HepG2 (cell line): ENCODE data around the gene RHBDL1. TPM values are rescaled to one million over a fixed set of nuclear protein-coding genes. Genes with fewer than 3 reads are reported as not detected.
A peak's percentile ranks its signal among the peaks of the same experiment; 100 is the strongest.

Experiments used
- CEBPZ ChIP-seq: IDR thresholded peaks from 2 replicates; pipeline ENCODE4 v1.6.1; 2012; ENCODE audit warnings: low read length, improper control_type of control experiment
- GABPA ChIP-seq, 2 experiments: IDR thresholded peaks; 2 replicates each; pipeline ENCODE4 v1.6.1; 2011 to 2016; ENCODE audit warnings: low read depth in 2 of 2, low read length in 1 of 2, missing biosample characterization in 1 of 2, missing genetic modification characterization in 1 of 2
- HNRNPLL ChIP-seq: fragments of 200-400 bp; formaldehyde crosslinking; IDR thresholded peaks from 2 replicates; pipeline ENCODE4 v1.6.1; 2017; ENCODE audit warnings: mild to moderate bottlenecking, low read depth, low read length; ENCODE audit not compliant: poor library complexity, severe bottlenecking
- MED13 ChIP-seq: sonication (generic); formaldehyde crosslinking; IDR thresholded peaks from 2 replicates; pipeline ENCODE4 v1.5.0; 2020; ENCODE audit warnings: missing genetic modification reagents
- SUZ12 ChIP-seq: fragments of 150-350 bp; IDR thresholded peaks from 2 replicates; pipeline ENCODE4 v1.6.1; 2014; ENCODE audit warnings: low read depth, low read length
- TCF12 ChIP-seq, 2 experiments: fragments of 450-650 bp in 1 of 2; sonication (generic) in 1 of 2; formaldehyde crosslinking in 1 of 2; IDR thresholded peaks; 2 replicates each; pipeline versions ENCODE4 v1.6.1 to v1.8.0; 2017 to 2022; ENCODE audit warnings: antibody characterized with exemption in 1 of 2, mild to moderate bottlenecking in 1 of 2, missing genetic modification reagents in 1 of 2, moderate library complexity in 1 of 2
- ZFYVE20 ChIP-seq: sonication (generic); formaldehyde crosslinking; IDR thresholded peaks from 2 replicates; pipeline ENCODE4 v1.8.0; 2023; ENCODE audit warnings: low read depth, mild to moderate bottlenecking, moderate library complexity, missing genetic modification reagents, borderline replicate concordance
- ZMYM3 ChIP-seq: sonication (generic); formaldehyde crosslinking; IDR thresholded peaks from 2 replicates; pipeline ENCODE4 v1.5.1; 2020; ENCODE audit warnings: mild to moderate bottlenecking, missing genetic modification reagents
- ZNF142 ChIP-seq: sonication (generic); formaldehyde crosslinking; IDR thresholded peaks from 2 replicates; pipeline ENCODE4 v1.4.0; 2020; ENCODE audit warnings: missing genetic modification reagents
- polyA plus RNA-seq, 8 experiments: library from polyadenylated mRNA; depleted of rRNA in 3 of 8; stranded (reverse) in 7 of 8; unstranded in 1 of 8; fragments of >200 nt; fragmentation: Illumina TruSeq in 4 of 8; extraction: Trizol in 4 of 8; gene quantifications; 2 replicates each; pipeline versions ENCODE4 v1.2.1 to v1.2.3, GENCODE V29; 2011 to 2016; ENCODE audit warnings: low read depth in 4 of 8, missing spikeins in 1 of 8, mixed read lengths in 1 of 8; ENCODE audit not compliant: insufficient read depth in 1 of 8
- total RNA-seq, 5 experiments: library from RNA; depleted of rRNA; stranded (reverse); fragments of >200 nt; fragmentation: Illumina TruSeq; extraction: Trizol; gene quantifications; 2 replicates each; pipeline ENCODE4 v1.2.3, GENCODE V29; 2016; ENCODE audit warnings: low read depth in 1 of 5
- TF ChIP-seq, protein P1 (sequence below): sonication (generic); formaldehyde crosslinking; IDR thresholded peaks from 2 replicates; pipeline ENCODE4 v1.5.1; 2020; ENCODE audit warnings: mild to moderate bottlenecking, missing genetic modification reagents, borderline replicate concordance

Gene RHBDL1
- total and polyA plus RNA-seq, 2 of the 13 experiments (the other 11 are each of a cell fraction or from before 2014, with no cell fraction given): 1.8 to 3.8 TPM

- TF ChIP-seq CEBPZ (no peak), ZNF142 (peak; percentile 72; the same call in 1 of the 2 replicates), HNRNPLL (peak; percentile 61), GABPA (IDR thresholded peaks at IDR 0.05; ENCODE audit: low read depth, low read length) (peak; percentile 85), GABPA (CRISPR knock-in tag; IDR thresholded peaks at IDR 0.05; ENCODE audit: low read depth) (peak; percentile 78), ZFYVE20 (peak; percentile 18; the same call in 1 of the 2 replicates), TCF12 (IDR thresholded peaks at IDR 0.05) (no peak), TCF12 (CRISPR knock-in tag; IDR thresholded peaks at IDR 0.05) (0 out of 2 replicates have a peak, but pooled peaks have one; percentile 7), ZMYM3 (CRISPR knock-in tag) (no peak), SUZ12 (no peak), MED13 (CRISPR knock-in tag) (peak; percentile 66; the same call in 1 of the 2 replicates)
- TF ChIP-seq, protein P1, sequence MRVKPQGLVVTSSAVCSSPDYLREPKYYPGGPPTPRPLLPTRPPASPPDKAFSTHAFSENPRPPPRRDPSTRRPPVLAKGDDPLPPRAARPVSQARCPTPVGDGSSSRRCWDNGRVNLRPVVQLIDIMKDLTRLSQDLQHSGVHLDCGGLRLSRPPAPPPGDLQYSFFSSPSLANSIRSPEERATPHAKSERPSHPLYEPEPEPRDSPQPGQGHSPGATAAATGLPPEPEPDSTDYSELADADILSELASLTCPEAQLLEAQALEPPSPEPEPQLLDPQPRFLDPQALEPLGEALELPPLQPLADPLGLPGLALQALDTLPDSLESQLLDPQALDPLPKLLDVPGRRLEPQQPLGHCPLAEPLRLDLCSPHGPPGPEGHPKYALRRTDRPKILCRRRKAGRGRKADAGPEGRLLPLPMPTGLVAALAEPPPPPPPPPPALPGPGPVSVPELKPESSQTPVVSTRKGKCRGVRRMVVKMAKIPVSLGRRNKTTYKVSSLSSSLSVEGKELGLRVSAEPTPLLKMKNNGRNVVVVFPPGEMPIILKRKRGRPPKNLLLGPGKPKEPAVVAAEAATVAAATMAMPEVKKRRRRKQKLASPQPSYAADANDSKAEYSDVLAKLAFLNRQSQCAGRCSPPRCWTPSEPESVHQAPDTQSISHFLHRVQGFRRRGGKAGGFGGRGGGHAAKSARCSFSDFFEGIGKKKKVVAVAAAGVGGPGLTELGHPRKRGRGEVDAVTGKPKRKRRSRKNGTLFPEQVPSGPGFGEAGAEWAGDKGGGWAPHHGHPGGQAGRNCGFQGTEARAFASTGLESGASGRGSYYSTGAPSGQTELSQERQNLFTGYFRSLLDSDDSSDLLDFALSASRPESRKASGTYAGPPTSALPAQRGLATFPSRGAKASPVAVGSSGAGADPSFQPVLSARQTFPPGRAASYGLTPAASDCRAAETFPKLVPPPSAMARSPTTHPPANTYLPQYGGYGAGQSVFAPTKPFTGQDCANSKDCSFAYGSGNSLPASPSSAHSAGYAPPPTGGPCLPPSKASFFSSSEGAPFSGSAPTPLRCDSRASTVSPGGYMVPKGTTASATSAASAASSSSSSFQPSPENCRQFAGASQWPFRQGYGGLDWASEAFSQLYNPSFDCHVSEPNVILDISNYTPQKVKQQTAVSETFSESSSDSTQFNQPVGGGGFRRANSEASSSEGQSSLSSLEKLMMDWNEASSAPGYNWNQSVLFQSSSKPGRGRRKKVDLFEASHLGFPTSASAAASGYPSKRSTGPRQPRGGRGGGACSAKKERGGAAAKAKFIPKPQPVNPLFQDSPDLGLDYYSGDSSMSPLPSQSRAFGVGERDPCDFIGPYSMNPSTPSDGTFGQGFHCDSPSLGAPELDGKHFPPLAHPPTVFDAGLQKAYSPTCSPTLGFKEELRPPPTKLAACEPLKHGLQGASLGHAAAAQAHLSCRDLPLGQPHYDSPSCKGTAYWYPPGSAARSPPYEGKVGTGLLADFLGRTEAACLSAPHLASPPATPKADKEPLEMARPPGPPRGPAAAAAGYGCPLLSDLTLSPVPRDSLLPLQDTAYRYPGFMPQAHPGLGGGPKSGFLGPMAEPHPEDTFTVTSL: no peak
Measured at GRCh38 chr16:720990-721764, 45.7 kb downstream of the RHBDL1 start, which contains the start of gene ANTKMT (continued).
